Parathyroid adenoma (tissue), 2 donors: ENCODE measurements around the gene CELA2A.
"Not testable (repeated sequence)": the region's sequence is repeated elsewhere in the genome, so short reads cannot be mapped to it uniquely, and the experiment has no call there.

Experiments
- H2AFZ ChIP-seq: fragments of 300-600 bp; sonication (generic); one replicate; pipeline ENCODE4 v1.7.0; 2017; ENCODE audit warnings: antibody characterized with exemption, mild to moderate bottlenecking
- H3K27ac ChIP-seq: fragments of 300-600 bp; sonication (generic); one replicate; pipeline ENCODE4 v1.7.0; 2017
- H3K27me3 ChIP-seq: fragments of 300-600 bp; sonication (generic); one replicate; pipeline ENCODE4 v1.7.0; 2017; ENCODE audit warnings: low read length; ENCODE audit not compliant: control insufficient read depth, insufficient read depth
- H3K36me3 ChIP-seq: fragments of 300-600 bp; sonication (generic); one replicate; pipeline ENCODE4 v1.7.0; 2017; ENCODE audit warnings: low read length; ENCODE audit not compliant: control insufficient read depth, insufficient read depth
- H3K4me1 ChIP-seq: fragments of 300-600 bp; sonication (generic); one replicate; pipeline ENCODE4 v1.7.0; 2017; ENCODE audit warnings: control low read depth
- H3K4me2 ChIP-seq: fragments of 300-600 bp; sonication (generic); one replicate; pipeline ENCODE4 v1.7.0; 2017; ENCODE audit warnings: low read length
- H3K4me3 ChIP-seq: fragments of 300-600 bp; sonication (generic); one replicate; pipeline ENCODE4 v1.7.0; 2017; ENCODE audit warnings: low read depth, low read length
- H3K79me2 ChIP-seq: fragments of 300-600 bp; sonication (generic); one replicate; pipeline ENCODE4 v1.7.0; 2017; ENCODE audit warnings: control low read depth
- H3K9ac ChIP-seq: fragments of 300-600 bp; sonication (generic); one replicate; pipeline ENCODE4 v1.7.0; 2017; ENCODE audit warnings: mild to moderate bottlenecking
- H3K9me3 ChIP-seq: fragments of 300-600 bp; sonication (generic); one replicate; pipeline ENCODE4 v1.7.0; 2017; ENCODE audit warnings: low read length; ENCODE audit not compliant: control insufficient read depth
- CTCF ChIP-seq: fragments of 300-600 bp; sonication (generic); IDR thresholded peaks from one replicate; pipeline ENCODE4 v1.7.0; 2017; ENCODE audit warnings: antibody characterized with exemption, mild to moderate bottlenecking
- donor health status: primary hyperparathyroidism.

Gene CELA2A

GRCh38 chr1:15426492-15427279, 29.8 kb upstream of the CELA2A start:
- H3K27me3 ChIP-seq, result no peaks in the 10 kb centered on the region
- no peak overlapping the region for H2AFZ ChIP-seq
- H3K36me3 ChIP-seq, result no peaks in the 10 kb centered on the region
- H3K4me3 ChIP-seq, result no peak overlapping the region
- TF ChIP-seq CTCF, result no peak
- H3K27ac ChIP-seq, result no peak overlapping the region
- no peaks in the 10 kb centered on the region for H3K4me1 ChIP-seq
- H3K9ac ChIP-seq, result no peak overlapping the region
- no peak overlapping the region for H3K4me2 ChIP-seq
- no peaks in the 10 kb centered on the region for H3K9me3 ChIP-seq
- peaks cover 20% of the 10 kb centered on the region for H3K79me2 ChIP-seq

- no peak overlapping the region for H3K4me2 ChIP-seq
- no peak for TF ChIP-seq CTCF
- peaks cover 17% of the 10 kb centered on the region for H3K79me2 ChIP-seq
- H2AFZ ChIP-seq, result no peak overlapping the region
- no peak overlapping the region for H3K27ac ChIP-seq
- H3K36me3 ChIP-seq, result no peaks in the 10 kb centered on the region
- no peaks in the 10 kb centered on the region for H3K9me3 ChIP-seq
- no peak overlapping the region for H3K4me3 ChIP-seq
- H3K27me3 ChIP-seq, result no peaks in the 10 kb centered on the region
- H3K4me1 ChIP-seq, result no peaks in the 10 kb centered on the region
- no peak overlapping the region for H3K9ac ChIP-seq
These were observed 29.3 kb upstream of the CELA2A start for GRCh38 chr1:15427280-15427666.

GRCh38 chr1:15428252-15428651, 28.3 kb upstream of the CELA2A start:
- H3K27ac ChIP-seq, H3K79me2 ChIP-seq, H3K27me3 ChIP-seq: not testable (repeated sequence)

GRCh38 chr1:15428815-15429435, 27.6 kb upstream of the CELA2A start:
- H3K36me3 ChIP-seq, result no peaks in the 10 kb centered on the region
- no peaks in the 10 kb centered on the region for H3K9me3 ChIP-seq
- no peaks in the 10 kb centered on the region for H3K27me3 ChIP-seq
- H3K4me2 ChIP-seq, result no peak overlapping the region
- no peak overlapping the region for H3K27ac ChIP-seq
- H3K4me3 ChIP-seq, result no peak overlapping the region
- no peak overlapping the region for H2AFZ ChIP-seq
- H3K4me1 ChIP-seq, result no peaks in the 10 kb centered on the region
- no peak overlapping the region for H3K9ac ChIP-seq
- TF ChIP-seq CTCF, result no peak
- H3K79me2 ChIP-seq, result peaks cover 5% of the 10 kb centered on the region

More at GRCh38 chr1:15428252-15428651, 28.3 kb upstream of the CELA2A start:
- H3K9me3 ChIP-seq, H3K36me3 ChIP-seq, H2AFZ ChIP-seq, H3K9ac ChIP-seq, H3K4me2 ChIP-seq, H3K4me3 ChIP-seq, H3K4me1 ChIP-seq: not testable (repeated sequence)

GRCh38 chr1:15429701-15430149, 26.8 kb upstream of the CELA2A start:
- no peaks in the 10 kb centered on the region for H3K27me3 ChIP-seq
- no peaks in the 10 kb centered on the region for H3K36me3 ChIP-seq
- H3K79me2 ChIP-seq, result peaks cover 4% of the 10 kb centered on the region
- H3K4me3 ChIP-seq, result no peak overlapping the region
- H3K4me1 ChIP-seq, result no peaks in the 10 kb centered on the region
- H3K27ac ChIP-seq, result no peak overlapping the region
- no peaks in the 10 kb centered on the region for H3K9me3 ChIP-seq
- TF ChIP-seq CTCF, result no peak
- H2AFZ ChIP-seq, result no peak overlapping the region
- H3K9ac ChIP-seq, result no peak overlapping the region
- no peak overlapping the region for H3K4me2 ChIP-seq
